Peyer's patch (tissue), 4 donors: ENCODE results near the gene FAM118B.

Source experiments
- CTCF ChIP-seq, 6 experiments: fragments of 450-650 bp in 4 of 6; fragments of 200-600 bp in 2 of 6; sonication (generic) in 1 of 6; IDR thresholded peaks; one replicate each; pipeline ENCODE4 v1.5.1; 2017 to 2019; ENCODE audit warnings: antibody characterized with exemption in 6 of 6, mild to moderate bottlenecking in 3 of 6, moderate library complexity in 1 of 6
- POLR2A ChIP-seq, 2 donors: fragments of 450-650 bp; IDR thresholded peaks; one replicate each; pipeline ENCODE4 v1.5.1; 2017; ENCODE audit warnings: antibody characterized with exemption in 2 of 2, mild to moderate bottlenecking in 2 of 2, moderate library complexity in 2 of 2

- no peak for TF ChIP-seq CTCF (IDR thresholded peaks at IDR 0.05)
- no peak for TF ChIP-seq POLR2A (IDR thresholded peaks at IDR 0.05)
These were observed 36.8 kb upstream of the FAM118B start for GRCh38 chr11:126174816-126175215.
